HL-60/S4 treated with phorbol 12-myristate 13-acetate at 8.2 ng/mL for 4 days and 3 days (cell line): ENCODE data around the gene CLEC2D.

Experiments used
- in situ Hi-C: fragments of 300-500 bp; cut with MboI; formaldehyde crosslinking; loops from 2 replicates; pipeline ENCODE4 v1.15.0; 2022; ENCODE audit warnings: low sequenced_read_pairs

The CLEC2D gene

DNA sequence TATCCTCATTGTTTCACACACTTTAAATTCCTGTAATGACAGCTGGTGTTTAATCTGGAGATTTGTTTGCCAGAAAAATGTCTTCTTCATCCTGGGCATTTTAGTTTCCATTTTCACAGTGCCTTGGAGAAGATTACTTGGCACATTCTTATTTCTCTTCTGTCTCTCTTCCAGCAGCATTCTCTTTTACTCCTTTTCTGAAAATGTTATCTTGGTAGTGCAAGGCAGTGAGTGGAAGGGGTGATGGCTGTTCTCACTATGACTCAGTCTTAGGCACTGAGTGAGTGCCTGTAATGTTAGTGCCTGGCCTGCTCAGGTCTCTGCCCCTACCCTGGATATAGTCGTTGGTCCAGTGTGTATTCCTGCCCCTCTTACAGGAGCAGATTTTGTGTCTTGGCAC, 50.3 kb downstream of the CLEC2D start:
- in situ Hi-C loops = loop anchor here (25.0 kb wide), 1 partner anchor 382 kb away; no protein-coding TSS in a partner anchor

DNA sequence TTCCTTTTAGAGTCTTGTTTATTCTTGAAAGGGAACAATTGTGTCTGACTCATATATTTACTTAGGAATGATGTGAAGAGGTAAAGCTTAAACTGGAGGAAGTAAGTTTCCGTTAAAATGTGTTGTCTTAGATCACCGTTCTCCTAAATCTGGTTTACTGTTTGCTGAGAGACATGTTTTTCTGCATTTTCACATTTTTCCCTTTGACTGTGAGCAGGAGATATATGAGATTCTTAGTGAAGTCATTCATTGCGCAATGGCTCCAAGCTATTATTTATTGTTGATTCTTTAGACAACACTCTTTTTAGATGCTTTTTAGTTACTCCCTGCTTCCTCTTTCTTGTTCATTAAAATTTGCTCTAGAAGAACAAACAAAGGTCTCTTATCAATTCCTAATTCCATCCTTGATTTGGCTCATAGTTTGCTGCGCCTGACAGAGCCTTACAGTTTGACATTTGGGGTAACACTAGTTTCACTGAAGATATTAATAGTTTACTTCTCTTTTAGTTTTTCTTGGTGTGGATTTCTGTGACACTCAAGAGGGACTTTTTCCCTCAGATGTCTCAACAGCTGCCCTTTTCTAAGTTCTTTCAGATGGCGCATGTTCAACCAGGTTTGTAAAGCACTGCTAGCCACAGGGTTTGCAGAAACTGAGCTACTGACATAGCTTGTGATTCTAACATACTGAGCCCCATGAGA, 52.0 kb downstream of the CLEC2D start:
- in situ Hi-C loops = loop anchor here (25.0 kb wide), 1 partner anchor 384 kb away; no protein-coding TSS in a partner anchor

DNA sequence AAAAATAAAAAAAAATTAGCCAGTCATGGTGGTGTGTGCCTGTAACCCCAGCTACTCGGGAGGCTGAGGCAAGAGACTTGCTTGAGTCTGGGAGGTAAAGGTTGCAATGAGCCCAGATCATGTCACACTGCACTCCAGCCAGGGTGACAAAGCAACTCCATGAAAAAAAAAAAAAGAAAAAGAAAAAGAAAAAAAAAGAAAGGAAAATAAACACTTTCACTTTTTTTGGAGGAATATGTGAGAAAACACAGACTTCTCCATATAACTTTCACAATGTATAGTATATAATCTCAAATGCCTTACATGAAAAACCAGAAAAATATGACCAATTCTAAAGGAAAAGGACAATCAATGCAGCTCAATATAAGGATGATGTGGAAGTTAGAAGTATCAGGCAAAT, 54.5 kb downstream of the CLEC2D start:
- in situ Hi-C loops = loop anchor here (25.0 kb wide), 1 partner anchor 387 kb away; no protein-coding TSS in a partner anchor

- in situ Hi-C loops = loop anchor here (25.0 kb wide), 1 partner anchor 88 kb away; no protein-coding TSS in a partner anchor
Observed at GRCh38 chr12:9725213-9725870, 55.8 kb downstream of the CLEC2D start.

DNA sequence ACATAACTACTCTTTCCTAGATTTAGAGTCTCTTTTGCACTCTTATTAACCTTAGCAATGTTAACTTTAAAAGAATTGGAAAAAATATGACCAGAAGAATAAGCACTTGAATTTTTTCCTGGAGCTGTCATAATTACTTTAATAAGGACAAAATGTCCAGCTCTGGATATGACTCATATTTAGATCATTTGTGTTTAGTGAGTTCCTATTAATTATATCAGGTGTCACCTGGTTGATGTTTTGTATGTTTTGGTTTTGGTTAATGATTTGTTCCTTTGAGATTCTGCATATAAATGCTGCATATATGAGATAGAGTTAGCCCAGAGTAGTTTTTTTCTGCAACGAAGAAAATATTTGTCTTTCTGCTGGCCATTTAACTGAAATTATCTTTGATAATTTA, 58.3 kb downstream of the CLEC2D start:
- in situ Hi-C loops = loop anchor here (25.0 kb wide), 1 partner anchor 91 kb away; no protein-coding TSS in a partner anchor

GRCh38 chr12:9729082-9729481, 59.6 kb downstream of the CLEC2D start:
- in situ Hi-C loops = loop anchor here (25.0 kb wide), 1 partner anchor 92 kb away; no protein-coding TSS in a partner anchor

GRCh38 chr12:9730011-9730410, 60.5 kb downstream of the CLEC2D start:
- in situ Hi-C loops = loop anchor here (25.0 kb wide), 1 partner anchor 93 kb away; no protein-coding TSS in a partner anchor

DNA sequence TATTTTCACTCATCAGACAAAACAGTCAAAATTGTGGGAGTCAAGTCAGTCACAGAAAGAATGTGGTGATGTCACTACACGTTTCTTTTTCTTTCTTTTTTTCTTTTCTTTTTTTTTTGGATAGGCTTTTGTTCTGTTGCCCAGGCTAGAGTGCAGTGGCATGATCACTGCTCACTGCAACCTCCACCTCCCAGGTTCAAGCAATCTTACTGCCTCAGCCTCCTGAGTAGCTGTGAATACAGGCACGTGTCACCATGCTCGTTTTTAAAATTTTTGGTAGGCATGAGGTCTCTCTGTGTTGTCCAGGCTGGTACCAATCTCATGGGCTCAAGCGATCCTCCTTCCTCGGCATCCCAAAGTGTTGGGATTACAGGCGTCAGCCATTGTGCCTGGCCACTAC, 61.1 kb downstream of the CLEC2D start:
- in situ Hi-C loops = loop anchor here (25.0 kb wide), 1 partner anchor 93 kb away; no protein-coding TSS in a partner anchor

DNA sequence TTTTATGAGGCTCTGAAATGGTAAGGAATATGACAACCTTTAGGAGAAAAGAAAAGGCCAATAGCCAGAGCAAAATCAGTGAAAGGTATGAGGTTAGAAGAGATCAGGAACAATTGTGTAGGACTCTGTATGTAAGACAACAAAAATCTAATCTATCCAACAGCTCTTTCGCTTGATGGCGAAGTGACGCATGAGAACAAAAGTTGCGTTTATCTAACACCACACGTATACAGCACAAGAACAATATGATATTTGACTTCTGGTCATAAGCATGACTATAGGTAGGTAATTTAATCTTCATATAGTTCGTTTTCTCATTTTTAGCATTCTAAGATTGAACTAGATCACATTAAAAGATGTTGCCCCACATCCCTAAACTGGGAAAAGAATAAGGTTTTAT, 61.9 kb downstream of the CLEC2D start:
- in situ Hi-C loops = loop anchor here (25.0 kb wide), 1 partner anchor 94 kb away; no protein-coding TSS in a partner anchor

- in situ Hi-C loops = loop anchor here (25.0 kb wide), 1 partner anchor 94 kb away; no protein-coding TSS in a partner anchor
Observed at GRCh38 chr12:9731797-9732196, 62.3 kb downstream of the CLEC2D start.

DNA sequence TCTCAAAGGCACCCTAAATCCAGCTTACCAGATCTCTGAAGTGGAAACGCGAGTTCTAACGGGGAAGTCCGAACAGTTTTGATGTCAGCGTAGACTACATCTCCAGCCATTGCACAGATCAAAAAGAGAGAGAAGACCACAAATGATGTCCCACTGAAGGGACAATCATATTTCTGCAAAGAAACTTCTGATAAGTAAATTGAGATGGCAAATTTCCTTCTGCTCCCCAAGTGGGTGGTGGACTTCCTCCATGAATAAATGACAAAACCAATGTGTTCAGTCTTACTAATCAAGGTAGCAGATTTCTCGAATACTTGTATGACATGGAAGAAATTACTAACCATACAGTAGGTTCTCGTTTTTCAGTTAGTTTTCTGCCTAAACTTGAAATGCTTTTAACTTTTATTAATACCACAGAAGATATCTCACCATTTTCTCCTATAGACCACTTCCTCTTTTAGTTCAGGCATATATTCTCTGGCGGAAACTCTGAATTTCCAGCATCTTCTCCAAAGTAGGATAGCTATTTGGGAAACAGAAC, 63.5 kb downstream of the CLEC2D start, which contains the start of gene CLECL1:
Gene CLECL1, minus strand, starts transcription at position 177 of the 541 bp plus-strand sequence.
- in situ Hi-C loops = loop anchor here (25.0 kb wide), 1 partner anchor 96 kb away; no protein-coding TSS in a partner anchor

GRCh38 chr12:9735601-9736000, 66.1 kb downstream of the CLEC2D start:
- in situ Hi-C loops = loop anchor here (25.0 kb wide), 1 partner anchor 98 kb away; no protein-coding TSS in a partner anchor

DNA sequence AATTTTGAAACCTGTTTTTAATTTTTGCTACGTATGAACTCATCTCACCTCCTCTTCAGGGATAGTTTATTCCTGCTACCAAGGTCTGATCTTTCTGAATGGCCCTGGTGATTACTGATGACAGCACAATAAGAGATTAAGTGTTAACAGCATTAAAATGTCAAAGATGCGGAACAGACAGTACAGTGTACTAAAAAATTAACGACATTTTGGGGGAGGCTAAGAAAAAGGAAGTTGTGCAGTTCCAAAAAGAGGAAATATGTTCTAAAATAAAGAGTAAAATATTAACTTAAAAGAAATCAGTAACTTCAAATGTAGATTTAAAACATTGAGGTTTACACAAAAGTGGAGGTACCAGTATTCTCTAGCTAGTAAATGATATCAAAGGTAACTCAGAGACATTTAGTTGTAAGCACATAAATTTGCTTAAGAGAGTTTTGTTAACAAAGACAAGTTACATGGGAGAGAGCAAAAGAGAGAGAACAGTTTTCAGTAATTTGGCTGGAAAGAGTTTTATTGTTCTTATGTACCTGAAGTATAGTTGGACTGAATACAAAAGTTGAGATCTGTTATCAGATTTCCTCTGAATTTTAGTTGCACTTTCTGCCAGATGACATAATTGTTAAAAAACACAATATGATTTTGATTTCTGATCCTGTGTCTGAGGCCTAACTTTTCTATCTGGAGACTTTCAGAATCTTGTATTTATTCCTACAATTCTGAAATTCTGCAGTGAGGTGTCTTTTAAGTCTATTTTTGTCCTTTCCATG, 67.6 kb downstream of the CLEC2D start:
- in situ Hi-C loops = loop anchor here (25.0 kb wide), 1 partner anchor 100 kb away; no protein-coding TSS in a partner anchor

DNA sequence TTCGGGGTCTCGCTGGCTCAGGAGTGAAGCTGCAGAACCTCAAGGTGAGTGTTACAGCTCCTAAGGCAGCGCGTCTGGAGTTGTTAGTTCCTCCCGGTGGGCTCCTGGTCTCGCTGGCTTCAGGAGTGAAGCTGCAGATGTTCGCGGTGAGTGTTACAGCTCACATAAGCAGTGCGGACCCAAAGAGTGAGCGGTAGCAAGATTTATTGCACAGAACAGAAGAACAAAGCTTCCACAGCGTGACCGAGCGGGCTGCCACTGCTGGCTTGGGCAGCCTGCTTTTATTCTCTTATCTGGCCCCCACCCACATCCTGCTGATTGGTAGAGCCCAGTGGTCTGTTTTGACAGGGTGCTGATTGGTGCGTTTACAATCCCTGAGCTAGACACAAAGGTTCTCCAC, 69.4 kb downstream of the CLEC2D start:
- in situ Hi-C loops = loop anchor here (25.0 kb wide), 1 partner anchor 102 kb away; no protein-coding TSS in a partner anchor

- in situ Hi-C loops = loop anchor here (25.0 kb wide), 1 partner anchor 102 kb away; no protein-coding TSS in a partner anchor
Observed at GRCh38 chr12:9739404-9740105, 70.0 kb downstream of the CLEC2D start.

GRCh38 chr12:9740106-9740750, 70.7 kb downstream of the CLEC2D start:
- in situ Hi-C loops = loop anchor here (25.0 kb wide), 1 partner anchor 103 kb away; no protein-coding TSS in a partner anchor

GRCh38 chr12:9741726-9742125, 72.2 kb downstream of the CLEC2D start:
- in situ Hi-C loops = loop anchor here (25.0 kb wide), 1 partner anchor 104 kb away; no protein-coding TSS in a partner anchor

GRCh38 chr12:9742661-9743060, 73.1 kb downstream of the CLEC2D start:
- in situ Hi-C loops = loop anchor here (25.0 kb wide), 1 partner anchor 105 kb away; no protein-coding TSS in a partner anchor

DNA sequence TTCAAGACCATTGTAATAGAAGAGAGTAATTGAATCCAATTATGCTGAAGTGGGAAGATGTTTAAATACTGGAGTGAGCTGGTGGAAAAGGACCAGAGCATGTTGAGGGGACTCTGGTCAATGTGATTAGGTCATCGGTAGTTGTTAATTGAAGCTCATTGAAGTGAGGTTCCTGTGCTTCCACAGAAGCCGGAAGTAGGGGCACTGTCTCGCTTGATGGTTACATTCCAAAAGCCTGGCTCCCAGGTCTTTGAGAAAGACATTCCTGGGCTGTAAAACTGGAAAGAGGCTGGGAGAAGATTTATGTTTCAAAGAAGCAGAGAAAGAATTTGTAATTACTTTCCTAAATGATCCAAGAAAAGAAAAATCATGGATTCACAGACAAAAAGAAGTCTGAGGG, 75.7 kb downstream of the CLEC2D start:
- in situ Hi-C loops = loop anchor here (25.0 kb wide), 1 partner anchor 108 kb away; no protein-coding TSS in a partner anchor
